Nephron (organoid): ENCODE results near the gene TUBB2B.
A peak's percentile ranks its signal among the peaks of the same experiment; 100 is the strongest.

ENCODE experiments used
- H3K27ac Mint-ChIP-seq, 3 experiments: 2 replicates each; pipeline ENCODE4 v1.8.0; 2020; ENCODE audit warnings: mixed read lengths in 3 of 3, mild to moderate bottlenecking in 2 of 3, moderate library complexity in 1 of 3
- H3K27me3 Mint-ChIP-seq: 2 replicates; pipeline ENCODE4 v1.8.0; 2021; ENCODE audit warnings: low read depth, mild to moderate bottlenecking, moderate library complexity, mixed read lengths
- H3K36me3 Mint-ChIP-seq: 2 replicates; pipeline ENCODE4 v1.8.0; 2020; ENCODE audit warnings: low read depth, mixed read lengths
- H3K4me1 Mint-ChIP-seq: 2 replicates; pipeline ENCODE4 v1.8.0; 2020; ENCODE audit warnings: mixed read lengths
- H3K4me3 Mint-ChIP-seq, 3 experiments: 2 replicates each; pipeline ENCODE4 v1.8.0; 2020; ENCODE audit warnings: mild to moderate bottlenecking in 3 of 3, mixed read lengths in 3 of 3, moderate library complexity in 2 of 3
- H3K9me3 Mint-ChIP-seq: 2 replicates; pipeline ENCODE4 v1.8.0; 2020; ENCODE audit warnings: mixed read lengths
- TF ChIP-seq, protein P1 (sequence below), 3 experiments: fragments of 200-600 bp; sonication (generic); IDR thresholded peaks; one replicate each; pipeline ENCODE4 v1.5.0; 2021; ENCODE audit warnings: antibody characterized with exemption in 3 of 3; ENCODE audit not compliant: unreplicated experiment in 3 of 3

Gene TUBB2B

DNA sequence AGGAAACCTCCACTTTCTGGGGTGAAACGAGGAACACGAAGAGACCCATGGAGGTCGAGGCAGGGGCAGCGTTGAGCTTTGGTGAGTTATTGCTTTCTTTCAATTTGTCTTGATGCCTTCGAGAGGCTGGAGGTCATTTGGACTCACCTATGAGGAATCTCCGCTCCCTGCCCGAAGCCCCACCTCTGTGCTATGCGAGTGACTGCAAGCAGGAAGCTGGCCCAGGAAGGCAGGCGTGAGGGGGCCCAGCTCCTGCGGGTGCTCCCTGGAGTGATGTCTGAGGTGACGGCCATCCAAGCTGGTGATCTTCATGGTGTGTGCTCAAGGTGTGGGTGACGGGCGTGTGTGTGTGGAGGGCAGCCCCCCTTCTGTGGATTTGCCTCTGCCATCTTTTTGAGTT, 44.3 kb upstream of the TUBB2B start:
- TF ChIP-seq, protein P1, sequence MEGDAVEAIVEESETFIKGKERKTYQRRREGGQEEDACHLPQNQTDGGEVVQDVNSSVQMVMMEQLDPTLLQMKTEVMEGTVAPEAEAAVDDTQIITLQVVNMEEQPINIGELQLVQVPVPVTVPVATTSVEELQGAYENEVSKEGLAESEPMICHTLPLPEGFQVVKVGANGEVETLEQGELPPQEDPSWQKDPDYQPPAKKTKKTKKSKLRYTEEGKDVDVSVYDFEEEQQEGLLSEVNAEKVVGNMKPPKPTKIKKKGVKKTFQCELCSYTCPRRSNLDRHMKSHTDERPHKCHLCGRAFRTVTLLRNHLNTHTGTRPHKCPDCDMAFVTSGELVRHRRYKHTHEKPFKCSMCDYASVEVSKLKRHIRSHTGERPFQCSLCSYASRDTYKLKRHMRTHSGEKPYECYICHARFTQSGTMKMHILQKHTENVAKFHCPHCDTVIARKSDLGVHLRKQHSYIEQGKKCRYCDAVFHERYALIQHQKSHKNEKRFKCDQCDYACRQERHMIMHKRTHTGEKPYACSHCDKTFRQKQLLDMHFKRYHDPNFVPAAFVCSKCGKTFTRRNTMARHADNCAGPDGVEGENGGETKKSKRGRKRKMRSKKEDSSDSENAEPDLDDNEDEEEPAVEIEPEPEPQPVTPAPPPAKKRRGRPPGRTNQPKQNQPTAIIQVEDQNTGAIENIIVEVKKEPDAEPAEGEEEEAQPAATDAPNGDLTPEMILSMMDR (IDR thresholded peaks at IDR 0.05; ENCODE audit: unreplicated experiment in 3 of 3), result no peak
- Mint-ChIP-seq H3K4me3 (no peak overlapping the region), H3K4me1 (peaks cover 23% of the 10 kb centered on the region), H3K27ac (no peak overlapping the region), H3K9me3 (no peaks in the 10 kb centered on the region), H3K27me3 (no peaks in the 10 kb centered on the region), H3K36me3 (peaks cover 46% of the 10 kb centered on the region)

DNA sequence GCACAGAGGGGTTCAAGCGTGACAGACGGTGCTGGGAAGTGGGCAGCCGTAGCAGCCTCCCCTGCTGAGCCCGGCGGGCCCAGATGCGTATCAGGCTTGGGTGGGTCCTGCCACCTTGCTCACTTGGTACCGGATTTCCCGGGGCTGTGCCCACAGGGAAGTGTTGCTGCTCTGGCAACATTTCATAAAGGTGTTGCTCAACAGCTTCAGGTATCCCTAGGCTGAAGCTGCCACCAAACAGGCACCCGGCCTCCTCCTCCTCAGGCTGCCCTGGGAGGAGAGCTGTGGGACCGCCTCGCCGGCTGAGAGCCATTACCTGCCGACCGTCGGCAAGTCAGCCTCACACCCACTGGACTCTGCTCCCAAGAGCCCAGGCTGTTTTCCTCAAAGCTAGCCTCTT, 42.8 kb upstream of the TUBB2B start:
- H3K27me3 Mint-ChIP-seq, result no peaks in the 10 kb centered on the region
- H3K27ac Mint-ChIP-seq, result no peak overlapping the region
- TF ChIP-seq, protein P1 (IDR thresholded peaks at IDR 0.05; ENCODE audit: unreplicated experiment in 3 of 3), result no peak
- peaks cover 49% of the 10 kb centered on the region for H3K36me3 Mint-ChIP-seq
- H3K9me3 Mint-ChIP-seq, result no peaks in the 10 kb centered on the region
- H3K4me1 Mint-ChIP-seq, result peaks cover 31% of the 10 kb centered on the region
- no peak overlapping the region for H3K4me3 Mint-ChIP-seq

DNA sequence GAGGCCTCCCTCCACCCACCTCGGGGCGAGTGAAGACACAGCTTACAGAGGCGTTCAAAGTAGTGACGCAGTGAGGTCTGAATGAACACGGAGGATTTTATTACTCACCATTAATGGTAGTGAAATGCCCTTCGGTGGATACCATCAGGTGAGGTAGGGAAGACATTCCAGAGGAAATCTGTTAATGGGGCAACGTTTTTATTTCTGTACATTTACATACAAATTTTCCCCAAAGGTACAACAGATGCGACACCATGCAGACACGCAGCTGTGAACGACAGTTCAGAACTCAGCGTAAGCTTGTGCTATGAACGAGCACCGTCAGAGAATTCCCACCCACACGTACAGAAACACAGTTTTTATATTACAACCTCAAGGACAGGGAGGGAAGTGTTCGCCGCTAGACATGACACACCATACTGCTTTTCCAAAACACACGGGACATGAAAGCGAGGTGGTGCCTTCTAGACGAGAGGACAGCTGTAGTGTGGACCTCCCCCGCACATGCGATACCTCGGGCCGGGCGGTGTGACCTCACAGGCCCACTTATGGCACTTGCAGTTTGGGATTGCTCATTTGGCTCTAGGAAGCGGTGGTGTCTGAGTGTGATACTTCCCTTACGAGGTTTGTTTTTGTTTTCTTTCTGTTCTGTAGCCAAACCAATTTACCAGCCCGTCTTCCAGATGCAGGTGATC, 42.0 kb upstream of the TUBB2B start:
- no peaks in the 10 kb centered on the region for H3K9me3 Mint-ChIP-seq
- peaks cover 49% of the 10 kb centered on the region for H3K36me3 Mint-ChIP-seq
- H3K27me3 Mint-ChIP-seq, result no peaks in the 10 kb centered on the region
- TF ChIP-seq, protein P1 (IDR thresholded peaks at IDR 0.05; ENCODE audit: unreplicated experiment in 3 of 3), result no peak
- no peak overlapping the region for H3K27ac Mint-ChIP-seq
- no peak overlapping the region for H3K4me3 Mint-ChIP-seq
- H3K4me1 Mint-ChIP-seq, result peaks cover 39% of the 10 kb centered on the region

DNA sequence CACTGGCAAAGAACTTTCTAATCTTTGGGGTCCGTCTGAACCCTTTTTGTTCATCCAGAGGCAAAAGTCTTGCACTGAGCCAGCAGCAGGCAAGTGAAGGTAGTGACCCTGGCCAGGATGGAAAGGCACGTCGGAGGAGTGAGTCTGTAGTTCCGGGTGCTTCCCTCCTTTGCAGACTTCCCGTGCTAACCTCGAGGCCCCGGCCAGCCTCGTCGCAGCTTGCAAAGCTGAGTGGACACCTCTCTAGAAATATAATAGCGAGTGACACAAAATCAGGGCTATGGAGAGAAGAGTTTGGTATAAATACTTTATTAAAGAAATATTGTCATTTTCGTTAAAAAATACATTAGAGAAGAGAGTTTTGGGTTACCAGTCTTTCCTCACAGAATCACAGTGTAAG, 41.2 kb upstream of the TUBB2B start:
- H3K4me3 Mint-ChIP-seq, result no peak overlapping the region
- H3K27ac Mint-ChIP-seq, result no peak overlapping the region
- TF ChIP-seq, protein P1 (IDR thresholded peaks at IDR 0.05; ENCODE audit: unreplicated experiment in 3 of 3), result no peak
- peaks cover 39% of the 10 kb centered on the region for H3K4me1 Mint-ChIP-seq
- no peaks in the 10 kb centered on the region for H3K9me3 Mint-ChIP-seq
- peaks cover 43% of the 10 kb centered on the region for H3K36me3 Mint-ChIP-seq
- no peaks in the 10 kb centered on the region for H3K27me3 Mint-ChIP-seq

DNA sequence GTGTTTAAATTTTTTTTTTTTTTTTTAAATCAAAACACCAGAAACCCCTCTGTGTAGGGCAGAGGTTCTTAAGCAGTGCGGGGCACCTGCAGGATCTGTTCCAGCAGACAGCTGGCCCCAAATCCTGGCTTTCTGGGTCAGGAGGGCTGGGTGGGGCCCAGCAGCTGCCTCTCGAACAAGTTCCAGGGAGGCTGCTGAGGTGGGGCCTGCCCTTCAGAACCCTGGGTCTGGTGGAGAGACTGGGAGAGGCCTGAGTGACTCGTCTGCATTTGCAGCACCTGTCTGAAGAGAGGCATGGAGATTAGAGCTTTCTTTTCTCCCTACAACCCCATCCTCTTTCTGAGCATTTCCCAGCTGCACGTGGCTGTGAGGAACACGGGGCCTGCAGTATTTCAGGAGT, 39.7 kb upstream of the TUBB2B start:
- Mint-ChIP-seq H3K27ac (peak overlapping the region in 2 of 3 experiments; percentile 37 to 72), H3K36me3 (peaks cover 41% of the 10 kb centered on the region), H3K27me3 (no peaks in the 10 kb centered on the region), H3K4me3 (no peak overlapping the region), H3K9me3 (no peaks in the 10 kb centered on the region), H3K4me1 (peaks cover 53% of the 10 kb centered on the region)
- TF ChIP-seq, protein P1 (IDR thresholded peaks at IDR 0.05; ENCODE audit: unreplicated experiment in 3 of 3), result no peak

DNA sequence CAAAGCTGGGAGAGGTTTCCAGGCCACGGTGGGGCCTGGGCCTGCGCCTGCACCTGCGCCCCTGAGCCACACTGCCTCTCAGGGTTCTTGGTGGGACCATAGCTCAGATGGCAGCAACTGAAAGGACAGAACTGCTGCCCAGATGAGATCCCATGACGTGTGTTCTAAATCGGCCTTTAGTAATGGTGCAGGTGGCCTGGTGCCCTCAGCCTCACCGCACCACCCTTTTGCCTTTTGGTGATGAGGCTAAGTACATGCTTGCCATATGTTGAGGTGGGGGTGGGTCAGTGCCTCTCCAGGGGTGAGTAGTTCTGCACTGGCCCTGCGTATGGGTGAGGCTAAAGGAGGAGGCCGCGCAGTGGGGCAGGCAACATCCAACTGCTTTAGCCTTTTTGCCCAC, 38.7 kb upstream of the TUBB2B start:
- Mint-ChIP-seq H3K4me3 (no peak overlapping the region), H3K36me3 (peaks cover 34% of the 10 kb centered on the region), H3K4me1 (peaks cover 63% of the 10 kb centered on the region), H3K27ac (no peak overlapping the region), H3K9me3 (no peaks in the 10 kb centered on the region), H3K27me3 (no peaks in the 10 kb centered on the region)
- TF ChIP-seq, protein P1 (IDR thresholded peaks at IDR 0.05; ENCODE audit: unreplicated experiment in 3 of 3), result no peak
